Measurements from ENCODE around the gene NID1.

Gene NID1, protein sequence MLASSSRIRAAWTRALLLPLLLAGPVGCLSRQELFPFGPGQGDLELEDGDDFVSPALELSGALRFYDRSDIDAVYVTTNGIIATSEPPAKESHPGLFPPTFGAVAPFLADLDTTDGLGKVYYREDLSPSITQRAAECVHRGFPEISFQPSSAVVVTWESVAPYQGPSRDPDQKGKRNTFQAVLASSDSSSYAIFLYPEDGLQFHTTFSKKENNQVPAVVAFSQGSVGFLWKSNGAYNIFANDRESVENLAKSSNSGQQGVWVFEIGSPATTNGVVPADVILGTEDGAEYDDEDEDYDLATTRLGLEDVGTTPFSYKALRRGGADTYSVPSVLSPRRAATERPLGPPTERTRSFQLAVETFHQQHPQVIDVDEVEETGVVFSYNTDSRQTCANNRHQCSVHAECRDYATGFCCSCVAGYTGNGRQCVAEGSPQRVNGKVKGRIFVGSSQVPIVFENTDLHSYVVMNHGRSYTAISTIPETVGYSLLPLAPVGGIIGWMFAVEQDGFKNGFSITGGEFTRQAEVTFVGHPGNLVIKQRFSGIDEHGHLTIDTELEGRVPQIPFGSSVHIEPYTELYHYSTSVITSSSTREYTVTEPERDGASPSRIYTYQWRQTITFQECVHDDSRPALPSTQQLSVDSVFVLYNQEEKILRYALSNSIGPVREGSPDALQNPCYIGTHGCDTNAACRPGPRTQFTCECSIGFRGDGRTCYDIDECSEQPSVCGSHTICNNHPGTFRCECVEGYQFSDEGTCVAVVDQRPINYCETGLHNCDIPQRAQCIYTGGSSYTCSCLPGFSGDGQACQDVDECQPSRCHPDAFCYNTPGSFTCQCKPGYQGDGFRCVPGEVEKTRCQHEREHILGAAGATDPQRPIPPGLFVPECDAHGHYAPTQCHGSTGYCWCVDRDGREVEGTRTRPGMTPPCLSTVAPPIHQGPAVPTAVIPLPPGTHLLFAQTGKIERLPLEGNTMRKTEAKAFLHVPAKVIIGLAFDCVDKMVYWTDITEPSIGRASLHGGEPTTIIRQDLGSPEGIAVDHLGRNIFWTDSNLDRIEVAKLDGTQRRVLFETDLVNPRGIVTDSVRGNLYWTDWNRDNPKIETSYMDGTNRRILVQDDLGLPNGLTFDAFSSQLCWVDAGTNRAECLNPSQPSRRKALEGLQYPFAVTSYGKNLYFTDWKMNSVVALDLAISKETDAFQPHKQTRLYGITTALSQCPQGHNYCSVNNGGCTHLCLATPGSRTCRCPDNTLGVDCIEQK

DNA sequence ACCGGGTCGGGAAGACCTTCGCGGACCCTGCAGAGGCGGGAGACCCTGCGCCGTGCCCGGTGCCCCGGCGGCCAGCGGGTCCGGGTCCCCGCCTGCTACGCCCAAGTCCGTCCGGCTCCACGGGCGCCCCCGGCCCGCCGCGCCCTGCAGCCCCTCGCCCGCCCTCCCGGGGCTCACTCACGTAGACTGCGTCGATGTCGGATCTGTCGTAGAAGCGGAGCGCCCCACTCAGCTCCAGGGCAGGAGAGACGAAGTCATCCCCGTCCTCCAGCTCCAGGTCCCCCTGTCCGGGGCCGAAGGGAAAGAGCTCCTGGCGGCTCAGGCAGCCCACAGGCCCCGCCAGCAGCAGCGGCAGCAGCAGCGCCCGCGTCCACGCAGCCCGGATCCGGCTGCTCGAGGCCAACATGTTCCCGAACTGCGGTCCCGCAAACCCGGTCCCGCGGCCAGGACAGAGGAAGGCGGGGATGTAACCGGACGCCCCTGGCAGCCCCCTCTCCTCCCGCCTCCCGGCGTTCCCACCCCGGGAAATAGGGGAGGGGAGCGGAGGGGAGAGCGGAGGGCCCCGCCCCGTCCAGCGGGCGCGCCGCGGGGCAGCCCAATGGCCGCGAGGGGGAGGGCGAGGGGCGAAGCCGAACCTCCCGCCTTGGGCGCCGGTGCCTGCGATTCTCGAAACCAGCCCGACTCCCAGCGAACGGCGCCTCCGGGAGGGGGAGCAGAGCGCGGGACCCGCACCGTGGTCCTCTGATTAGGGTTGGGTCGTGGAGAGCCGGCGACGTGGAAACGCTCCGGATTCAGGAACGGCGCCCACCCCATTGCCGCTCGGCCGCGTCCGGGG lies at the start of gene NID1:
NID1 (minus strand) TSS at position 417 of the 835 bp plus-strand sequence; CDS start at position 406, 11 bp downstream.
- no peak within 1 kb of the TSS for H3K27ac ChIP-seq
- H4K20me1 ChIP-seq (ENCODE audit: insufficient read depth), result no peaks in the 10 kb centered on the region
- H3K79me2 ChIP-seq (ENCODE audit: insufficient read depth, low read depth), result no peaks in the 10 kb centered on the region
- no peak within 1 kb of the TSS for H3K9ac ChIP-seq
- no peak within 1 kb of the TSS for H2AFZ ChIP-seq (ENCODE audit: low read depth)
- no peaks in the 10 kb centered on the region for H3K4me1 ChIP-seq (ENCODE audit: low read depth, poor library complexity, severe bottlenecking)
- no peaks in the 10 kb centered on the region for H3K36me3 ChIP-seq (ENCODE audit: insufficient read depth)
- H3K4me3 ChIP-seq (IDR thresholded peaks at IDR 0.05; ENCODE audit: insufficient read depth, low read depth, low read length), result no peak within 1 kb of the TSS
- H3K4me2 ChIP-seq, result no peak within 1 kb of the TSS
- no peaks in the 10 kb centered on the region for H3K27me3 ChIP-seq (ENCODE audit: insufficient read depth, low read depth)
- TF ChIP-seq, protein P1, sequence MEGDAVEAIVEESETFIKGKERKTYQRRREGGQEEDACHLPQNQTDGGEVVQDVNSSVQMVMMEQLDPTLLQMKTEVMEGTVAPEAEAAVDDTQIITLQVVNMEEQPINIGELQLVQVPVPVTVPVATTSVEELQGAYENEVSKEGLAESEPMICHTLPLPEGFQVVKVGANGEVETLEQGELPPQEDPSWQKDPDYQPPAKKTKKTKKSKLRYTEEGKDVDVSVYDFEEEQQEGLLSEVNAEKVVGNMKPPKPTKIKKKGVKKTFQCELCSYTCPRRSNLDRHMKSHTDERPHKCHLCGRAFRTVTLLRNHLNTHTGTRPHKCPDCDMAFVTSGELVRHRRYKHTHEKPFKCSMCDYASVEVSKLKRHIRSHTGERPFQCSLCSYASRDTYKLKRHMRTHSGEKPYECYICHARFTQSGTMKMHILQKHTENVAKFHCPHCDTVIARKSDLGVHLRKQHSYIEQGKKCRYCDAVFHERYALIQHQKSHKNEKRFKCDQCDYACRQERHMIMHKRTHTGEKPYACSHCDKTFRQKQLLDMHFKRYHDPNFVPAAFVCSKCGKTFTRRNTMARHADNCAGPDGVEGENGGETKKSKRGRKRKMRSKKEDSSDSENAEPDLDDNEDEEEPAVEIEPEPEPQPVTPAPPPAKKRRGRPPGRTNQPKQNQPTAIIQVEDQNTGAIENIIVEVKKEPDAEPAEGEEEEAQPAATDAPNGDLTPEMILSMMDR (conservative IDR thresholded peaks at IDR 0.05; ENCODE audit: low read depth, low read length), result no peak

DNA sequence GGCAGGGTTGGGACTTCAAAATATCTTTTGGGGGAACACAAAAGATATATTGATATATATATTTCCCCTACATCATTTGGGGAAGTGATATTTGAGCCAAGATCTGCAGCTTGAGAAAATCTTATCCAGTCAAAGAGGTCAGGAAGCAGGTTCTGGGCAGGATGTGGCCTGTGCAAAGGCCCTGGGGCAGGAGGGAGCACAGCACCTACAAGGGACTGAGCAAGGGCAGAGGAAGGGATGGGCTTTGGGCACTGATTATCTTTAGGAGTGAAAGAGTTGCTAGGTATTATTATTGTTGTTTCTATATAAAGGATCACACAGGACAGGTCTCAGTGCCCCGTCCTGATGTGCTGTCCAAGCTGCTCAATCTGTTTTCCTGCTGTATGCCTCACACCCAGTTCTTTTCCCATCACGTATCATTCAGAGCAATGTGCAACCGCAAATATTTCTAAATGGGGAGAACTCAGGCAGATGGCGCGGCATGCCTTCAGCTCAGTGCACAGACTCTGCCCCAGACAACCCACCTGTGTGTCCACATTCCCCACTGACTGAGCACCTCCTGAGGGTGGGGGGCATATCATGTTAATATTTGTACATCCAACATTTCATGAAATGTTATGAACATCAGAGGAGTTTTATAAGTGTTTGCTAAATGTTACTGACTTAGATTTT lies 49.3 kb upstream of the NID1 start:
- H3K4me2 ChIP-seq, result no peak overlapping the region
- no peaks in the 10 kb centered on the region for H3K36me3 ChIP-seq (ENCODE audit: insufficient read depth)
- no peak overlapping the region for H3K9ac ChIP-seq
- TF ChIP-seq, protein P1 (conservative IDR thresholded peaks at IDR 0.05; ENCODE audit: low read depth, low read length), result no peak
- no peak overlapping the region for H2AFZ ChIP-seq (ENCODE audit: low read depth)
- no peaks in the 10 kb centered on the region for H4K20me1 ChIP-seq (ENCODE audit: insufficient read depth)
- no peak overlapping the region for H3K4me3 ChIP-seq (IDR thresholded peaks at IDR 0.05; ENCODE audit: insufficient read depth, low read depth, low read length)
- no peaks in the 10 kb centered on the region for H3K27me3 ChIP-seq (ENCODE audit: insufficient read depth, low read depth)
- H3K79me2 ChIP-seq (ENCODE audit: insufficient read depth, low read depth), result no peaks in the 10 kb centered on the region
- no peaks in the 10 kb centered on the region for H3K4me1 ChIP-seq (ENCODE audit: low read depth, poor library complexity, severe bottlenecking)
- no peak overlapping the region for H3K27ac ChIP-seq

DNA sequence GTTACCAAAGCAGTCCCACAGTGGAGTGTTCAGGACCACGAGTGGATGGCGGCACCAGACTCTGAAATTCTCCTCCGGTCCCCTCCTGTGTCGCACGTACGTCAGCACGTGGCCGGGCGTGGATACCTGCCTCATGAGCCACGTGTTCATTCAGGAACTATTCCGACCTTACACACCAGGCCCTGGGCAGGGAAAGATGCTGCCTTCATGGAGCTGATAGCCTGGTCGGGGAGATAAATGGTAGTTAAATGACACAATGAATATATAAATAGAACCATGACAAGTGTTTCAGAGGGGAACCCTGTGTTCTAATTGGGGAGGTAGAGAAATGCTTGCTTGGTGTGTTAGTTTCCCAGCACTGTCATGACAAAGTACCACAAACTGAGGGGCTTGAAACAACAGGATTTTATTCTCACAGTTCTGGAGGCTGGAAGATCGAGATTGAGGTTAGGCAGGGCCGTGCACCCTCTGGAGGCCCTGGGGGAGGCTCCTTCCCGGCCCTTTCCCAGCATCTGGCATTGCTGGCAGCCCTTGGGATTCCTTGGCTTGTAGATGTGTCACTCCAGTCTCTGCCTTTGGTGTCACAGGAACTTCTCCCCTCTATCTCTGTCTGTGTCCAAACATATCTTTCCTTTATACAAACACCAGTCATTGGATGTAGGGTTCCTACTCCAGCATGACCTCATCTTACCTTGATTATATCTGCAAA lies 48.6 kb upstream of the NID1 start:
- H3K27ac ChIP-seq, result no peak overlapping the region
- no peaks in the 10 kb centered on the region for H4K20me1 ChIP-seq (ENCODE audit: insufficient read depth)
- TF ChIP-seq, protein P1 (conservative IDR thresholded peaks at IDR 0.05; ENCODE audit: low read depth, low read length), result no peak
- no peak overlapping the region for H2AFZ ChIP-seq (ENCODE audit: low read depth)
- no peaks in the 10 kb centered on the region for H3K4me1 ChIP-seq (ENCODE audit: low read depth, poor library complexity, severe bottlenecking)
- H3K27me3 ChIP-seq (ENCODE audit: insufficient read depth, low read depth), result no peaks in the 10 kb centered on the region
- H3K4me2 ChIP-seq, result no peak overlapping the region
- no peaks in the 10 kb centered on the region for H3K79me2 ChIP-seq (ENCODE audit: insufficient read depth, low read depth)
- H3K4me3 ChIP-seq (IDR thresholded peaks at IDR 0.05; ENCODE audit: insufficient read depth, low read depth, low read length), result no peak overlapping the region
- no peaks in the 10 kb centered on the region for H3K36me3 ChIP-seq (ENCODE audit: insufficient read depth)
- no peak overlapping the region for H3K9ac ChIP-seq
